ENCODE results near the gene SELENOI. TPM values are rescaled to one million over a fixed set of nuclear protein-coding genes. Genes with fewer than 3 reads are reported as not detected.

The SELENOI gene
- total and polyA plus RNA-seq, 12 donors: 1.9 to 45.4 (median 18.7) TPM

GRCh38 chr2:26333293-26333692 is 12.7 kb upstream of the SELENOI start:
- TF ChIP-seq CTCF (IDR thresholded peaks at IDR 0.05) (no peak), POLR2A (IDR thresholded peaks at IDR 0.05) (no peak)
- Histone ChIP-seq H3K27me3 (no peaks in the 10 kb centered on the region), H3K9me3 (replicated peaks in 1 of 3) (no peaks in the 10 kb centered on the region), H3K4me1 (replicated peaks in 1 of 2) (peaks cover 0 to 4% of the 10 kb centered on the region in 2 donors), H3K4me3 (no peak overlapping the region), H3K36me3 (replicated peaks in 1 of 2) (no peaks in the 10 kb centered on the region), H3K27ac (no peak overlapping the region)
- intact Hi-C loops (cut with DNase I): no loop called here
- 43 to 54% (median 48%) methylated on average over 1 to 2 of the region's 2 CpGs; no CpG with 5 or more reads in 1 of the 4 donors for WGBS, 4 donors
- DNase-seq: no peak

- no peak overlapping the region for H3K27ac ChIP-seq
- H3K27me3 ChIP-seq: no peaks in the 10 kb centered on the region
- DNase-seq: no peak
- H3K4me1 ChIP-seq (replicated peaks in 1 of 2): no peaks in the 10 kb centered on the region
- TF ChIP-seq POLR2A (IDR thresholded peaks at IDR 0.05) (no peak), CTCF (IDR thresholded peaks at IDR 0.05) (no peak)
- intact Hi-C loops (cut with DNase I): no loop called here
- H3K36me3 ChIP-seq (replicated peaks in 1 of 2): no peaks in the 10 kb centered on the region
- no peak overlapping the region for H3K4me3 ChIP-seq
- WGBS, 4 donors: 45 to 65% (median 61%) methylated on average over 3 of the region's 3 CpGs
- no peaks in the 10 kb centered on the region for H3K9me3 ChIP-seq (replicated peaks in 1 of 3)
Observed at GRCh38 chr2:26335231-26335630, 10.7 kb upstream of the SELENOI start.

GRCh38 chr2:26336719-26337118 is 9.2 kb upstream of the SELENOI start:
- TF ChIP-seq CTCF (IDR thresholded peaks at IDR 0.05) (no peak), POLR2A (IDR thresholded peaks at IDR 0.05) (no peak)

GRCh38 chr2:26337298-26337697 is 8.6 kb upstream of the SELENOI start:
- no peaks in the 10 kb centered on the region for H3K27me3 ChIP-seq
- DNase-seq: no peak
- H3K9me3 ChIP-seq (replicated peaks in 1 of 3): no peaks in the 10 kb centered on the region
- H3K4me3 ChIP-seq: no peak overlapping the region
- H3K36me3 ChIP-seq (replicated peaks in 1 of 2): no peaks in the 10 kb centered on the region
- no peaks in the 10 kb centered on the region for H3K4me1 ChIP-seq (replicated peaks in 1 of 2)
- no peak overlapping the region for H3K27ac ChIP-seq
- intact Hi-C loops (cut with DNase I): no loop called here
- TF ChIP-seq CTCF (IDR thresholded peaks at IDR 0.05) (no peak), POLR2A (IDR thresholded peaks at IDR 0.05) (no peak)
- WGBS, 4 donors: 87 to 96% (median 93%) methylated on average over 2 of the region's 2 CpGs

More at GRCh38 chr2:26336719-26337118, 9.2 kb upstream of the SELENOI start:
- Histone ChIP-seq H3K27ac (no peak overlapping the region), H3K9me3 (replicated peaks in 1 of 3) (no peaks in the 10 kb centered on the region), H3K27me3 (no peaks in the 10 kb centered on the region), H3K4me3 (no peak overlapping the region), H3K36me3 (replicated peaks in 1 of 2) (no peaks in the 10 kb centered on the region), H3K4me1 (replicated peaks in 1 of 2) (no peaks in the 10 kb centered on the region)
- intact Hi-C loops (cut with DNase I): no loop called here
- DNase-seq: no peak
- WGBS, 4 donors: 87 to 99% (median 96%) methylated on average over 2 of the region's 2 CpGs
